ENCODE data around the gene SLC25A10.

SLC25A10 gene

GRCh38 chr17:81686614-81687013 is 25.5 kb upstream of the SLC25A10 start:
- no peak for DNase-seq (ENCODE audit: low read depth in 3 of 3)

DNA sequence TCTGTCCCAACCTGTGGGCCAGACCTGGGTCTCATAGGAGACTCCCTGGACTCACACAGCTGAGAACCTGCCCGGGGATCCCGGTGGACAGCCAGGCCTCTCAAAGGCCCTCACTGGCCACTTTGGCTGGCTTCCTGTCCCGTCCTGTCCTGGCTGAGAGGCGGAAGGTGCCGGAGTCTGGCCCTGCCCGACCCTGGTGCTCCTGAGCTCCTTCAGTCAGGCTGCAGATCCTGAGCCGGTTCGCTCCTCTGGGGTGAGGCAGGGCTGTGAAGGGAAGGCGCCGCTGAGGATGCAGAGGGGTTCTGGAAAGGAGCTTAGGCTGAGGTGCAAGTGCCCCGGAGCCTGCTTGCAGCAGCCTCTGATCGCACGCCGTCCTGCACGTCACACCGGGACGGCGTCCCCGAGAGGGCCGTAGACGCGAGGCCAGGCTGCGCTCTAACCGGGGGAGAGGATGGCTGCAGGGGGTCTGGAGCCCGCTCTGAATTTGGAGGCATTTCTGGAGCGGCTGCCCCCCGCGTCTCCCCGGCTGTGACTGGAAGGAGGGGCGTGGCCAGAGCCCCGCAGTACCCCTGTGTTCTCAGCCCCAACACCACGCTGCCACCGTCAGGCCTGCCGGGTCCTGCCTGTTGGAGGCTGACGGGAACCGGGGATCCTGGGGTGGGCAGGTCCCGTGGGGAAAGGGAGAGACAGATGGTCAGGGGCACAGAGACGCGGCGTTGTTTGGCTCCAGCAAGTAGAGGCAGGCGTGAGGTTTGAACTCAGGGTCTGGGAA is 24.1 kb upstream of the SLC25A10 start:
- no peak for DNase-seq (ENCODE audit: low read depth in 3 of 3)

DNA sequence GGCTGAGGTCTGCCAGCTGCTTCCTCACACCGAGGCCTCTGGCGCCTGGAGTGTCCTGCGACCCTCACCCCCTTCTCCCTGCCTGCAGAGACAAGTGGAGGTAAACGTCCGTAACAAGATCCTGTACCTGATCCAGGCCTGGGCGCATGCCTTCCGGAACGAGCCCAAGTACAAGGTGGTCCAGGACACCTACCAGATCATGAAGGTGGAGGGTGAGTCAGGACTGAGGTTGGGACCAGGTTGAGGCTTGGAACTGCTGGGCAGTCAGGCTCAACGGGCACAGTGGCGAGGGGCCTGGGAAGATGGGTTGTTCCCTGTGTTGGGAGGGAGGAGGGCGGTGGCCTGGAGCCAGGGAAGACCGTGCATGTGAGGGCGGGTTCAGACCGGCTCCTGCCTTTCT is 23.5 kb upstream of the SLC25A10 start:
- no peak for DNase-seq (ENCODE audit: low read depth in 3 of 3)

DNA sequence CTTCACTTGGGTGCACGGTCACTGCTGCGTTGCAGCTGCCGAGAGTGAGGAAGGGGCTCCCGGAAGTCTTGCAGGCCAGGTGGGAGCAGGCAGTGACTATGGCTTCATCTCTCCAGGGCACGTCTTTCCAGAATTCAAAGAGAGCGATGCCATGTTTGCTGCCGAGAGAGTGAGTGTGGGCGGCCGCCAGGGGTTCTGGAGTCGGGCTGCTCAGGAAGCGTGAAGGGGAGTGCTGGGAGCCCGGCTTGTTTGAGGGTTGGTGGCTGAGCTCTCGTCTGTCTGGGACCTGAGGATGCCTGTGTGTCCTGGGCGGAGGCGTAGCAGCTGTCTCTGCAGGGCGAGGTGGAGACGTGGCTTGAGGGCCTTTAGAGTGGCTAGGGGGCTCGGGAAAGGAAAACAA is 22.0 kb upstream of the SLC25A10 start:
- DNase-seq (ENCODE audit: low read depth in 3 of 3): no peak

DNA sequence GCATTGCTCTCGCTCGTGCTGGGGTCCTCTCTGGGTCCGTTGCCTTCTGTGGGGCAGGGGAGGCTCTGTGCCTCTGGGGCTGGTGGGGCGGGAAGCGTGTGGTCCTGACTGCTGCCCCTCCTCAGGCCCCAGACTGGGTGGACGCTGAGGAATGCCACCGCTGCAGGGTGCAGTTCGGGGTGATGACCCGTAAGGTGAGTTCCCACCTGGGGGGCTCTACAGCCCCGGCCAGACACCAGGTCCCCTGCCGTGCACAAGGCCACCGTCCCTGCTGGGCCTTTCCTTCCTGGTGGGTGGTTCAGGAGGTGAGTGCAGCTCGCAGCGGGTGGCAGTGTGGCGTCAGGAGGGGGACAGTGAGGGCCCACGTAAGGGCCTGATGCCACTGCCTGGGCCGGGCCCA is 21.5 kb upstream of the SLC25A10 start:
- DNase-seq (ENCODE audit: low read depth in 3 of 3): no peak

DNA sequence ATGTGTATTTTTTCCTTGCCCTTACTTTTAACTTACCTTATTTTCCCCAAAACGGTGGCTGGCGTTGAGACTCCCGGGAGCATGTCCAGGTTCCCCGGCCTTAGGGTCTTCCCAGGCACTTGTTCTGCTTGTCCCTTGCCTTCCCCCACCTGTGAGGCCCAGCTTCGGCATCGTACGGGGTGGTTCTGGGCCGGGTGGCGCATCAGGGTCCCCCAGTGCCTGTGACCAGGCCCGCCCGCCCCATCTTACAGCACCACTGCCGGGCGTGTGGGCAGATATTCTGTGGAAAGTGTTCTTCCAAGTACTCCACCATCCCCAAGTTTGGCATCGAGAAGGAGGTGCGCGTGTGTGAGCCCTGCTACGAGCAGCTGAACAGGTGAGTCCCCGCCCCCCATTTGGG is 20.9 kb upstream of the SLC25A10 start:
- DNase-seq (ENCODE audit: low read depth in 3 of 3): no peak

- DNase-seq (ENCODE audit: low read depth in 3 of 3): no peak
Observed at GRCh38 chr17:81691608-81692007, 20.5 kb upstream of the SLC25A10 start.

GRCh38 chr17:81693509-81694210 is 18.4 kb upstream of the SLC25A10 start:
- no peak for DNase-seq (ENCODE audit: low read depth in 3 of 3)

DNA sequence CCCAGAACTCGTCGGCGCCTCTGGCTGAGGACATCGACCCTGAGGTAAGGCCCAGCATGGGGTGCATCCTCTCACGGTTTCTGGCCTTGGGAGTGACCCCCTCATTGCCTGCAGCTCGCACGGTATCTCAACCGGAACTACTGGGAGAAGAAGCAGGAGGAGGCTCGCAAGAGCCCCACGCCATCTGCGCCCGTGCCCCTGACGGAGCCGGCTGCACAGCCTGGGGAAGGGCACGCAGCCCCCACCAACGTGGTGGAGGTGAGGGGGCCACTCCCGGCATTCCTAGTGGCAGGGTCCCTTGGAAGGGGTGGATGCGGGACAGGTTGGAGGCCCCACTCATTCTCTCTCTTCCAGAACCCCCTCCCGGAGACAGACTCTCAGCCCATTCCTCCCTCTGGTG is 17.3 kb upstream of the SLC25A10 start:
- no peak for DNase-seq (ENCODE audit: low read depth in 3 of 3)

GRCh38 chr17:81695211-81695610 is 16.9 kb upstream of the SLC25A10 start:
- DNase-seq (ENCODE audit: low read depth in 3 of 3): no peak

- DNase-seq (ENCODE audit: low read depth in 3 of 3): no peak
Observed at GRCh38 chr17:81695801-81696200, 16.3 kb upstream of the SLC25A10 start.

DNA sequence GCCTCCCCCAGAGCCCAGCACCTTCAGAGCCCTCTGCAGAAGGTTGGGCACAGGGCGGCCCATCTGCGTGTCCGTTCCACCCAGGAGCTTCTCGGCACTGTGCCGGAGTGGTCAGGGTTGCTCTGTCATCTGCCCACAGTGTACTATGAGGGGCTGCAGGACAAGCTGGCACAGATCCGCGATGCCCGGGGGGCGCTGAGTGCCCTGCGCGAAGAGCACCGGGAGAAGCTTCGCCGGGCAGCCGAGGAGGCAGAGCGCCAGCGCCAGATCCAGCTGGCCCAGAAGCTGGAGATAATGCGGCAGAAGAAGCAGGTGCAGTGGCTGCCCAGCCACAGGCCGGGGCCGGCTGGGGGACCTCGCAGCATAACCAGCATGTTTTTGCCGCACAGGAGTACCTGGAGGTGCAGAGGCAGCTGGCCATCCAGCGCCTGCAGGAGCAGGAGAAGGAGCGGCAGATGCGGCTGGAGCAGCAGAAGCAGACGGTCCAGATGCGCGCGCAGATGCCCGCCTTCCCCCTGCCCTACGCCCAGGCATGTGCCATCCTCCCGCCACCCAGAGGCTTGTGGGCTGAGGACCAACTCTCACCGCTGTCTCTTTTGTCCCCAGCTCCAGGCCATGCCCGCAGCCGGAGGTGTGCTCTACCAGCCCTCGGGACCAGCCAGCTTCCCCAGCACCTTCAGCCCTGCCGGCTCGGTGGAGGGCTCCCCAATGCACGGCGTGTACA is 15.7 kb upstream of the SLC25A10 start:
- no peak for DNase-seq (ENCODE audit: low read depth in 3 of 3)

DNA sequence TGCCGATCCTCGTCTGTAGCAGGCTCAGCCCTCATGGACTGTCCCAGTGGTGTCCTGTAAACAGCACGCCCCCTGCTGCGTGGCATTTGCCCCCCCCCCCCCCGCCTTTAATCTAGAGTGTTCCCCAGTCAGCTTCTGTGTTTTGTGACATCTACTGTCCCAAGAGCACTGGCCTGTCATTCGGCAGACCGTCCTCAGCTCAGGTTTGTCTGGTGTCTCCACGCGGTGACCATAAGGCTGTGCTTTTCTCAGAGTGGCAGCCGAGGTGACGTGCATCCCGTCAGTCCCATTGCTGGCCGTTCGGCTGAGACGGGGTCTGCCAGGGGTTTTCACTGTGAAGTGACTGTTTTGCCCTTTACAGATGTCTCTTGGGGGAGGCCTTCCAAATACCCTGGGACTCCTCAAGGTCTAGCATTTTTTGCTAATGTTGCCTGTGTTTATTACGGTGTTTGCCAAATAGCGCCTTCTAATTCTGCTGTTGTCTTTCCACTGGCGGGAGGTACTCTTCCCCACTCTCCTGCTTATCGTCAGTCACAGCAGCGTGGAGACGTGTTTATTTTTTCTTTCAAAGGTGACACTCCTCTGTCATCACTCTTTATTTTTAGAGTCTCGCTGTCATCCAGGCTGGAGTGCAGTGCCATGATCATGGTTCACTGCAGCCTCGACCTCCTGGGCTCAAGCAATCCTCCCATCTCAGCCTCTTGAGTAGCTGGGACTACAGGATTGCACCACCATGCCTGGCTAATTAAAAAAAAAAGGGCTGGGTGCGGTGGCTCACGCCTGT is 14.6 kb upstream of the SLC25A10 start:
- no peak for DNase-seq (ENCODE audit: low read depth in 3 of 3)

- DNase-seq (ENCODE audit: low read depth in 3 of 3): no peak
Observed at GRCh38 chr17:81700353-81701287, 11.5 kb upstream of the SLC25A10 start.

DNA sequence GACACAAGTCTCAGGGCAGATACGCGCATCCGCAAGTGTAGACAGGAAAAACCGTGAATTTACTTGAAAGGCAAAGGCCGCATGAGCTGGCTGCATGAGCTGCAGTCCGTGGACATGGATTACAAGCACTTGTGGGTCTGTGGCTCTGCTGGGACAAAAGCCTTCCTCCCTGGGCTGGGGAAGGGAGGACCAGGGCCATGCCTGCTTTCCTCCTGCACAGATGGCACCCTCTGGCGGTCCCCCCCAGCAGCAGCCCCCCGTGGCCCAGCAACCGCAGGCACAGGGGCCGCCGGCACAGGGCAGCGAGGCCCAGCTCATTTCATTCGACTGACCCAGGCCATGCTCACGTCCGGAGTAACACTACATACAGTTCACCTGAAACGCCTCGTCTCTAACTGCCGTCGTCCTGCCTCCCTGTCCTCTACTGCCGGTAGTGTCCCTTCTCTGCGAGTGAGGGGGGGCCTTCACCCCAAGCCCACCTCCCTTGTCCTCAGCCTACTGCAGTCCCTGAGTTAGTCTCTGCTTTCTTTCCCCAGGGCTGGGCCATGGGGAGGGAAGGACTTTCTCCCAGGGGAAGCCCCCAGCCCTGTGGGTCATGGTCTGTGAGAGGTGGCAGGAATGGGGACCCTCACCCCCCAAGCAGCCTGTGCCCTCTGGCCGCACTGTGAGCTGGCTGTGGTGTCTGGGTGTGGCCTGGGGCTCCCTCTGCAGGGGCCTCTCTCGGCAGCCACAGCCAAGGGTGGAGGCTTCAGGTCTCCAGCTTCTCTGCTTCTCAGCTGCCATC is 10.6 kb upstream of the SLC25A10 start:
- DNase-seq (ENCODE audit: low read depth in 3 of 3): no peak

DNA sequence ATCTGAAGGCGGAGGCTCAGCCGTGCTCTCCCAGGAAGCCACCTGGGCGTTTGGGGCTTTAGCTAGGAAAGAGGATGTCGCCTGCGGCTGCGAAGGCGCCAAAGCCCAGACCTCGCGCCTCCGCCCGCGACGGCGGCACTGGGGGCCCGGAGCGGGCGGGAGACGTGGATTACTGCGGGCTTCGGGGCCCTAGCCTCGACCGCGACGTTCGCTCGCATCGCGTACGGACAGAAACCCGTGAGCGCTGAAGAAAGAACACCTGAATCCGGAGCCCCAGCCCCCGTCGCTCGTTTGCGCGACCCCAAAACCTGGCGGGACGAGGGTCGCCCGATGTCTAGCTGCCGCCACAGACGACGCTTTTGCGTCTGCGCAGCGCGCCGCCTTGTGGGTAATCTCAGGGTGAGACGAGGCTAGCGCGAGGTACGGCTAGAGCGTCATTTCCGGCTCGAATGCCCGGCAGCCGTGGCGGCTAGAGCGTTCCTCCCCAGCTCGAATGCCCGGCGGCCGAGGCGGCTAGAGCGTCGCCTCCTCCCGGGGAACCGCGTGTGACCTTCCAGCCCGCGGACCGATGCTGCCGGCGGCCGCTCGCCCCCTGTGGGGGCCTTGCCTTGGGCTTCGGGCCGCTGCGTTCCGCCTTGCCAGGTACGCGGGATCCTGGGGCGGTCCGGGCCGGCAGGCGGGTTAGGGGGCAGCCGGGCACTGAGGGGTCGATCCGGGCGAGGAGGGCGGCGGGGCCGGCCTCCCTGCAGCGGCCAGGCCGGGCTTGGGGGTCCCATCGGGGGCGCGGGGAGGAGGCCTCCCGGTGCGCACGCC is 8.9 kb upstream of the SLC25A10 start, which contains the start of gene MRPL12:
Gene MRPL12 (plus strand): TSS at position 434 of the 813 bp plus-strand sequence. CDS start 135 bp downstream, at position 569.
- peak; percentile 84 to 88 (median 86) for DNase-seq (ENCODE audit: low read depth in 3 of 3)

DNA sequence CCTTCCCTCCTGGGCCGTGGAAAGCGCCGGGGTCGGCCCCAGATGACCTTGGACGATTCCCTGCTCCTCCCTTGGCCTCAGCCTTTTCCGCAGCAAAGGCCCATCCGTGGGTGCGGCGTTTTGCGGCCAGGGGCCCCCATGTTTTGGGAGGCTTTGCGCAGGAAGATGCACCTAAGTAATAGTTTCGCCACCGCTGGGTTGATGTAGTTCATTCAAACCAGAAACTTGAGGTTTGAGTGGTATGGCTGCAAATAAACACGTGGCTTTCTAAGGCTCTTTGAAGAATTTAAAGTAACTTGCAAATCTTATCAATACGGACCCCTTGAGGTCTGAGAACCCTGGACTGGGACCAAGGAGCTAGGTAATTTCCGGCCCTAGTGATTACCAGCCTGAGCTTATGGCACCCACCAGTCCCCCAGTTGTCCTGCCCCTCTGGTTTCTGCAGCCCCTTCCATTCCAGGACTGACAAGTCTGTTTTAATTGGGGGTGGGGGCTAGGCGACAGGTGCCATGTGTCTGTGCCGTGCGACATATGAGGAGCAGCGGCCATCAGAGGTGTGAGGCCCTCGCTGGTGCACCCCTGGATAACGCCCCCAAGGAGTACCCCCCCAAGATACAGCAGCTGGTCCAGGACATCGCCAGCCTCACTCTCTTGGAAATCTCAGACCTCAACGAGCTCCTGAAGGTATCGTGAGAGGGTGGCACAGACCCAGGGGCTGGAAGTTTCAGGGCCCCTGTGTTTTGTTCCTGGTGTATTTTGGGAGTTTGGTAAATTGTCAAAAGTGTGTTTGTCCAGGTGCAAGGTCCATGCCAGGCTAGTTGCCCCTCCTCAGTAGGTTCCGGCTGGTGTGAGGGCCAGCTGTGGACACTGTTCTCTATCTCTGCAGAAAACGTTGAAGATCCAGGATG is 8.1 kb upstream of the SLC25A10 start:
- DNase-seq (ENCODE audit: low read depth in 3 of 3): no peak
